Spinal cord (tissue), 10 donors: ENCODE data around the gene METTL13. TPM values are rescaled to one million over a fixed set of nuclear protein-coding genes. Genes with fewer than 3 reads are reported as not detected.

ENCODE experiments used
- DNase-seq, 6 donors: peaks; one replicate each; pipeline versions ENCODE4 v3.0.0 to v3.0.0-alpha.2; 2013 to 2015; ENCODE audit warnings: low spot score in 6 of 6, low read depth in 4 of 6
- H3K27ac ChIP-seq: one replicate; pipeline ENCODE4 v1.5.1; 2013; ENCODE audit warnings: low read depth, low read length, control low read depth
- H3K27me3 ChIP-seq: one replicate; pipeline ENCODE4 v1.6.1; 2013; ENCODE audit warnings: low read length; ENCODE audit not compliant: control insufficient read depth, insufficient read depth
- H3K36me3 ChIP-seq: one replicate; pipeline ENCODE4 v1.6.1; 2013; ENCODE audit warnings: low read length; ENCODE audit not compliant: control insufficient read depth, insufficient read depth
- H3K4me1 ChIP-seq: one replicate; pipeline ENCODE4 v1.6.1; 2013; ENCODE audit warnings: low read length; ENCODE audit not compliant: control insufficient read depth, insufficient read depth
- H3K4me3 ChIP-seq: one replicate; pipeline ENCODE4 v1.5.1; 2013; ENCODE audit warnings: low read depth, low read length, control low read depth
- H3K9me3 ChIP-seq: one replicate; pipeline ENCODE4 v1.6.1; 2013; ENCODE audit warnings: low read length; ENCODE audit not compliant: control insufficient read depth, insufficient read depth
- WGBS: methylation state at CpG from one replicate; pipeline ENCODE4 v1.1.5; 2013; ENCODE audit warnings: missing lambda C conversion rate; ENCODE audit not compliant: insufficient coverage; 5-methylcytosine and 5-hydroxymethylcytosine counted together
- polyA plus RNA-seq, 2 donors: library from polyadenylated mRNA; unstranded; fragments of 120-200 nt; gene quantifications; one replicate each; pipeline ENCODE4 v1.2.1, GENCODE V29; 2013; ENCODE audit not compliant: insufficient read length in 2 of 2
- total RNA-seq, 2 donors: library from RNA; depleted of rRNA in 1 of 2; stranded (reverse); fragments of 120-200 nt in 1 of 2; fragments of >200 nt in 1 of 2; gene quantifications; one replicate each; pipeline versions ENCODE4 v1.2.3 to v1.2.4, GENCODE V29; 2013 to 2014
- donor health status: healthy.

METTL13 gene
- total and polyA plus RNA-seq, 4 donors = 19.0 to 30.8 (median 26.4) TPM

GRCh38 chr1:171743081-171743870, 38.2 kb upstream of the METTL13 start:
- DNase-seq = peak in 3 of 6 donors; percentile 2 to 37 (median 17)
- peaks cover 5% of the 10 kb centered on the region for H3K4me1 ChIP-seq
- 15% methylated on average over 6 of the region's 8 CpGs for WGBS
- H3K36me3 ChIP-seq = no peaks in the 10 kb centered on the region
- peak overlapping the region; percentile 99 for H3K27ac ChIP-seq
- H3K27me3 ChIP-seq = no peaks in the 10 kb centered on the region
- H3K4me3 ChIP-seq = peak overlapping the region; percentile 99
- H3K9me3 ChIP-seq = no peaks in the 10 kb centered on the region

- 93% methylated on average over 3 of the region's 8 CpGs for WGBS
- H3K9me3 ChIP-seq = no peaks in the 10 kb centered on the region
- no peaks in the 10 kb centered on the region for H3K27me3 ChIP-seq
- H3K4me3 ChIP-seq = no peak overlapping the region
- H3K4me1 ChIP-seq = peaks cover 5% of the 10 kb centered on the region
- H3K27ac ChIP-seq = no peak overlapping the region
- H3K36me3 ChIP-seq = no peaks in the 10 kb centered on the region
- no peak for DNase-seq
Observed at GRCh38 chr1:171744986-171745385, 36.5 kb upstream of the METTL13 start.

GRCh38 chr1:171748651-171749050, 32.8 kb upstream of the METTL13 start:
- H3K27ac ChIP-seq = no peak overlapping the region
- H3K9me3 ChIP-seq = no peaks in the 10 kb centered on the region
- WGBS = no CpG with 5 or more reads among the region's 3 CpGs
- no peak overlapping the region for H3K4me3 ChIP-seq
- H3K27me3 ChIP-seq = no peaks in the 10 kb centered on the region
- no peak for DNase-seq
- no peaks in the 10 kb centered on the region for H3K4me1 ChIP-seq
- H3K36me3 ChIP-seq = no peaks in the 10 kb centered on the region

GRCh38 chr1:171751221-171751620, 30.2 kb upstream of the METTL13 start:
- H3K4me1 ChIP-seq = no peaks in the 10 kb centered on the region
- H3K4me3 ChIP-seq = no peak overlapping the region
- no peaks in the 10 kb centered on the region for H3K27me3 ChIP-seq
- H3K36me3 ChIP-seq = no peaks in the 10 kb centered on the region
- no peak overlapping the region for H3K27ac ChIP-seq
- no peaks in the 10 kb centered on the region for H3K9me3 ChIP-seq
- no CpG with 5 or more reads among the region's 6 CpGs for WGBS
- DNase-seq = no peak

GRCh38 chr1:171753182-171753581, 28.3 kb upstream of the METTL13 start:
- Histone ChIP-seq H3K36me3 (no peaks in the 10 kb centered on the region), H3K9me3 (no peaks in the 10 kb centered on the region), H3K27me3 (no peaks in the 10 kb centered on the region), H3K4me3 (no peak overlapping the region), H3K27ac (no peak overlapping the region), H3K4me1 (no peaks in the 10 kb centered on the region)
- DNase-seq = no peak
- no CpG with 5 or more reads among the region's 2 CpGs for WGBS

GRCh38 chr1:171753685-171754352, 27.6 kb upstream of the METTL13 start:
- H3K4me1 ChIP-seq = no peaks in the 10 kb centered on the region
- no peaks in the 10 kb centered on the region for H3K27me3 ChIP-seq
- no peaks in the 10 kb centered on the region for H3K9me3 ChIP-seq
- H3K36me3 ChIP-seq = no peaks in the 10 kb centered on the region
- DNase-seq = no peak
- H3K4me3 ChIP-seq = no peak overlapping the region
- 93% methylated on average over 2 of the region's 4 CpGs for WGBS
- no peak overlapping the region for H3K27ac ChIP-seq

- no peaks in the 10 kb centered on the region for H3K4me1 ChIP-seq
- WGBS = 71% methylated on average over 3 of the region's 4 CpGs
- DNase-seq = no peak
- H3K4me3 ChIP-seq = no peak overlapping the region
- H3K27me3 ChIP-seq = no peaks in the 10 kb centered on the region
- no peaks in the 10 kb centered on the region for H3K36me3 ChIP-seq
- no peak overlapping the region for H3K27ac ChIP-seq
- no peaks in the 10 kb centered on the region for H3K9me3 ChIP-seq
Observed at GRCh38 chr1:171754353-171754705, 27.1 kb upstream of the METTL13 start.

GRCh38 chr1:171754971-171755370, 26.5 kb upstream of the METTL13 start:
- H3K9me3 ChIP-seq = no peaks in the 10 kb centered on the region
- no peaks in the 10 kb centered on the region for H3K36me3 ChIP-seq
- H3K4me3 ChIP-seq = no peak overlapping the region
- DNase-seq = no peak
- no CpG with 5 or more reads among the region's 1 CpG for WGBS
- H3K27ac ChIP-seq = no peak overlapping the region
- H3K27me3 ChIP-seq = no peaks in the 10 kb centered on the region
- no peaks in the 10 kb centered on the region for H3K4me1 ChIP-seq

- Histone ChIP-seq H3K27me3 (no peaks in the 10 kb centered on the region), H3K4me3 (no peak overlapping the region), H3K9me3 (no peaks in the 10 kb centered on the region), H3K27ac (no peak overlapping the region), H3K4me1 (no peaks in the 10 kb centered on the region), H3K36me3 (no peaks in the 10 kb centered on the region)
- DNase-seq = no peak
- WGBS = 95% methylated on average over 2 of the region's 4 CpGs
Observed at GRCh38 chr1:171756856-171757255, 24.6 kb upstream of the METTL13 start.

- DNase-seq = no peak
- Histone ChIP-seq H3K4me3 (no peak overlapping the region), H3K27me3 (no peaks in the 10 kb centered on the region), H3K9me3 (no peaks in the 10 kb centered on the region), H3K4me1 (no peaks in the 10 kb centered on the region), H3K27ac (no peak overlapping the region), H3K36me3 (no peaks in the 10 kb centered on the region)
Observed at GRCh38 chr1:171758011-171758410, 23.4 kb upstream of the METTL13 start.
